WTC11 (cell line): ENCODE data around the gene SPATA2. TPM values are rescaled to one million over a fixed set of nuclear protein-coding genes. Genes with fewer than 3 reads are reported as not detected.

Experiments used
- ATAC-seq: fragments of 200-7000 bp; cut with Tn5 transposase; 2 replicates; pipeline ENCODE4 v1.10.0; 2021; ENCODE audit warnings: mild to moderate bottlenecking, moderate library complexity
- CTCF ChIA-PET: fragments of 300-600 bp; sonication (Branson Sonifier 250); formaldehyde crosslinking; loops from one replicate; lab custom pipeline; 2021; ENCODE audit warnings: antibody characterized with exemption; lab: Charles Lee
- POLR2A ChIA-PET: fragments of 350-600 bp; sonication (Branson Sonifier 250); formaldehyde crosslinking; loops from one replicate; lab custom pipeline; 2021; ENCODE audit warnings: antibody characterized with exemption; lab: Charles Lee
- DNase-seq: peaks from one replicate; pipeline ENCODE4 v3.0.0; 2021; ENCODE audit warnings: low spot score
- H3K27ac Mint-ChIP-seq: 2 replicates; pipeline ENCODE4 v1.8.0; 2021; ENCODE audit warnings: mixed read lengths
- H3K27me3 Mint-ChIP-seq: 2 replicates; pipeline ENCODE4 v1.8.0; 2021; ENCODE audit warnings: low read depth, mild to moderate bottlenecking, moderate library complexity, mixed read lengths
- H3K36me3 Mint-ChIP-seq: 2 replicates; pipeline ENCODE4 v1.8.0; 2021; ENCODE audit warnings: mixed read lengths
- H3K4me1 Mint-ChIP-seq: 2 replicates; pipeline ENCODE4 v1.8.0; 2022; ENCODE audit warnings: mixed read lengths
- H3K4me3 Mint-ChIP-seq: 2 replicates; pipeline ENCODE4 v1.8.0; 2021; ENCODE audit warnings: mild to moderate bottlenecking, moderate library complexity, mixed read lengths
- H3K9me3 Mint-ChIP-seq: 2 replicates; pipeline ENCODE4 v1.8.0; 2021; ENCODE audit warnings: mixed read lengths
- ATF1 ChIP-seq: sonication (generic); formaldehyde crosslinking; IDR thresholded peaks from 2 replicates; pipeline ENCODE4 v1.8.1; 2023; ENCODE audit warnings: mild to moderate bottlenecking, moderate library complexity, missing genetic modification reagents
- ATF6 ChIP-seq: sonication (generic); formaldehyde crosslinking; IDR thresholded peaks from 2 replicates; pipeline ENCODE4 v1.8.1; 2023; ENCODE audit warnings: mild to moderate bottlenecking, missing genetic modification reagents
- CBFB ChIP-seq: sonication (generic); formaldehyde crosslinking; IDR thresholded peaks from 2 replicates; pipeline ENCODE4 v1.8.1; 2022; ENCODE audit warnings: mild to moderate bottlenecking, low read depth, missing genetic modification reagents
- CREB1 ChIP-seq: sonication (generic); formaldehyde crosslinking; IDR thresholded peaks from 2 replicates; pipeline ENCODE4 v1.8.0; 2023; ENCODE audit warnings: mild to moderate bottlenecking, missing genetic modification reagents
- GABPB1 ChIP-seq: sonication (generic); formaldehyde crosslinking; IDR thresholded peaks from 2 replicates; pipeline ENCODE4 v1.8.1; 2023; ENCODE audit warnings: mild to moderate bottlenecking, missing genetic modification reagents
- GTF2I ChIP-seq: fragments of 250-450 bp; sonication (Bioruptor Pico); conservative IDR thresholded peaks from 2 replicates; pipeline ENCODE4 v1.4.0; 2021; ENCODE audit warnings: mild to moderate bottlenecking
- MXD4 ChIP-seq: fragments of 250-450 bp; sonication (Bioruptor Pico); IDR thresholded peaks from 2 replicates; pipeline ENCODE4 v1.8.0; 2021; ENCODE audit warnings: mild to moderate bottlenecking, moderate library complexity, borderline replicate concordance
- NR1H2 ChIP-seq: sonication (generic); formaldehyde crosslinking; IDR thresholded peaks from 2 replicates; pipeline ENCODE4 v1.9.0; 2021; ENCODE audit warnings: mild to moderate bottlenecking, moderate library complexity, missing genetic modification reagents
- NR2C2 ChIP-seq: sonication (generic); formaldehyde crosslinking; IDR thresholded peaks from 2 replicates; pipeline ENCODE4 v1.8.0; 2022; ENCODE audit warnings: mild to moderate bottlenecking, missing genetic modification reagents
- NR3C1 ChIP-seq: sonication (generic); formaldehyde crosslinking; conservative IDR thresholded peaks from 2 replicates; pipeline ENCODE4 v1.8.1; 2023; ENCODE audit warnings: low read depth, mild to moderate bottlenecking, missing genetic modification reagents
- OVOL2 ChIP-seq: fragments of 250-450 bp; sonication (Bioruptor Pico); IDR thresholded peaks from 2 replicates; pipeline ENCODE4 v1.9.0; 2021; ENCODE audit warnings: mild to moderate bottlenecking, borderline replicate concordance
- PRRX2 ChIP-seq: fragments of 250-450 bp; sonication (Bioruptor Pico); IDR thresholded peaks from 2 replicates; pipeline ENCODE4 v1.8.0; 2021; ENCODE audit warnings: mild to moderate bottlenecking
- STAT6 ChIP-seq: sonication (generic); formaldehyde crosslinking; conservative IDR thresholded peaks from 2 replicates; pipeline ENCODE4 v1.8.1; 2023; ENCODE audit warnings: mild to moderate bottlenecking, low read depth, missing genetic modification reagents, moderate library complexity
- TEAD4 ChIP-seq: sonication (generic); formaldehyde crosslinking; IDR thresholded peaks from 2 replicates; pipeline ENCODE4 v1.8.0; 2022; ENCODE audit warnings: mild to moderate bottlenecking, missing genetic modification reagents
- TP53 ChIP-seq: sonication (generic); formaldehyde crosslinking; IDR thresholded peaks from 2 replicates; pipeline ENCODE4 v1.8.1; 2023; ENCODE audit warnings: mild to moderate bottlenecking, missing genetic modification reagents
- USF2 ChIP-seq: sonication (generic); formaldehyde crosslinking; IDR thresholded peaks from 2 replicates; pipeline ENCODE4 v1.8.1; 2023; ENCODE audit warnings: mild to moderate bottlenecking, missing genetic modification reagents, moderate library complexity
- ZBTB21 ChIP-seq: sonication (generic); formaldehyde crosslinking; IDR thresholded peaks from 2 replicates; pipeline ENCODE4 v1.8.1; 2023; ENCODE audit warnings: mild to moderate bottlenecking, missing genetic modification reagents, borderline replicate concordance
- ZMAT4 ChIP-seq: fragments of 250-450 bp; sonication (Bioruptor Pico); IDR thresholded peaks from 2 replicates; pipeline ENCODE4 v1.9.0; 2021; ENCODE audit warnings: mild to moderate bottlenecking
- ZNF138 ChIP-seq: sonication (generic); formaldehyde crosslinking; conservative IDR thresholded peaks from 2 replicates; pipeline ENCODE4 v1.8.1; 2022; ENCODE audit warnings: mild to moderate bottlenecking, moderate library complexity, missing genetic modification reagents
- ZNF281 ChIP-seq: sonication (generic); formaldehyde crosslinking; IDR thresholded peaks from 2 replicates; pipeline ENCODE4 v1.8.0; 2023; ENCODE audit warnings: mild to moderate bottlenecking, missing genetic modification reagents
- ZNF423 ChIP-seq: fragments of 250-450 bp; sonication (Bioruptor Pico); IDR thresholded peaks from 2 replicates; pipeline ENCODE4 v2.1.2; 2022; ENCODE audit warnings: mild to moderate bottlenecking, moderate library complexity
- ZNF532 ChIP-seq: fragments of 250-450 bp; sonication (Bioruptor Pico); IDR thresholded peaks from 2 replicates; pipeline ENCODE4 v1.9.0; 2021; ENCODE audit warnings: mild to moderate bottlenecking, borderline replicate concordance
- total RNA-seq: library from RNA; stranded (reverse); gene quantifications from 3 replicates; pipeline ENCODE4 v1.2.3, GENCODE V29; 2021

Gene SPATA2
- total RNA-seq, 1 experiment from 2014 or later: 11.3 TPM

GRCh38 chr20:49871391-49871948 lies 43.9 kb downstream of the SPATA2 start:
- no peaks in the 10 kb centered on the region for H3K27me3 Mint-ChIP-seq
- DNase-seq (no peak), ATAC-seq (no peak)
- ChIA-PET POLR2A (interaction anchor here (0.5 to 0.6 kb wide), 2 partner anchors 72 to 139 kb away, joined by 3 to 5 read pairs; no protein-coding TSS in a partner anchor), CTCF (interaction anchor here (0.9 to 2.0 kb wide), 5 partner anchors 15 to 330 kb away, joined by 4 to 8 read pairs (median 5); no protein-coding TSS in a partner anchor)
- H3K4me3 Mint-ChIP-seq: no peak overlapping the region
- H3K9me3 Mint-ChIP-seq: no peaks in the 10 kb centered on the region
- no peaks in the 10 kb centered on the region; the same call in 1 of the 2 replicates for H3K36me3 Mint-ChIP-seq
- no peak for TF ChIP-seq USF2 (CRISPR knock-in tag)
- no peak for TF ChIP-seq TEAD4
- TF ChIP-seq NR3C1: no peak
- H3K27ac Mint-ChIP-seq: no peak overlapping the region
- H3K4me1 Mint-ChIP-seq: peaks cover 15% of the 10 kb centered on the region

- TF ChIP-seq PRRX2 (CRISPR knock-in tag): no peak
- no peak for TF ChIP-seq ZNF281 (CRISPR knock-in tag)
- no peak for TF ChIP-seq GTF2I (CRISPR knock-in tag)
- TF ChIP-seq CREB1: no peak
- no peak for TF ChIP-seq GABPB1 (CRISPR knock-in tag)
- TF ChIP-seq STAT6 (CRISPR knock-in tag): no peak
- TF ChIP-seq ATF1 (CRISPR knock-in tag): no peak
- TF ChIP-seq ZMAT4: no peak
- TF ChIP-seq ZNF423: no peak
- TF ChIP-seq ZBTB21 (CRISPR knock-in tag): no peak
- TF ChIP-seq ATF6: no peak
- TF ChIP-seq NR1H2 (CRISPR knock-in tag): no peak
- no peak for TF ChIP-seq TP53 (CRISPR knock-in tag)
- no peak for TF ChIP-seq OVOL2
- TF ChIP-seq ZNF138 (CRISPR knock-in tag): no peak
- no peak for TF ChIP-seq MXD4 (CRISPR knock-in tag)
- TF ChIP-seq ZNF532 (CRISPR knock-in tag): no peak
- TF ChIP-seq CBFB (CRISPR knock-in tag): no peak
- no peak for TF ChIP-seq NR2C2 (CRISPR knock-in tag)
- H3K4me3 Mint-ChIP-seq: no peak overlapping the region
- peaks cover 15% of the 10 kb centered on the region for H3K4me1 Mint-ChIP-seq
- H3K9me3 Mint-ChIP-seq: no peaks in the 10 kb centered on the region
- H3K36me3 Mint-ChIP-seq: no peaks in the 10 kb centered on the region; the same call in 1 of the 2 replicates
- ATAC-seq (no peak), DNase-seq (no peak)
- 0 out of 2 replicates have a peak overlapping the region, but pooled peaks have one; percentile 51 for H3K27ac Mint-ChIP-seq
- H3K27me3 Mint-ChIP-seq: no peaks in the 10 kb centered on the region
- ChIA-PET CTCF (no interaction called here), POLR2A (no interaction called here)
Observed at GRCh38 chr20:49870261-49870660, 45.1 kb downstream of the SPATA2 start.
